ENCODE results near the gene CYRIA.

Gene CYRIA

DNA sequence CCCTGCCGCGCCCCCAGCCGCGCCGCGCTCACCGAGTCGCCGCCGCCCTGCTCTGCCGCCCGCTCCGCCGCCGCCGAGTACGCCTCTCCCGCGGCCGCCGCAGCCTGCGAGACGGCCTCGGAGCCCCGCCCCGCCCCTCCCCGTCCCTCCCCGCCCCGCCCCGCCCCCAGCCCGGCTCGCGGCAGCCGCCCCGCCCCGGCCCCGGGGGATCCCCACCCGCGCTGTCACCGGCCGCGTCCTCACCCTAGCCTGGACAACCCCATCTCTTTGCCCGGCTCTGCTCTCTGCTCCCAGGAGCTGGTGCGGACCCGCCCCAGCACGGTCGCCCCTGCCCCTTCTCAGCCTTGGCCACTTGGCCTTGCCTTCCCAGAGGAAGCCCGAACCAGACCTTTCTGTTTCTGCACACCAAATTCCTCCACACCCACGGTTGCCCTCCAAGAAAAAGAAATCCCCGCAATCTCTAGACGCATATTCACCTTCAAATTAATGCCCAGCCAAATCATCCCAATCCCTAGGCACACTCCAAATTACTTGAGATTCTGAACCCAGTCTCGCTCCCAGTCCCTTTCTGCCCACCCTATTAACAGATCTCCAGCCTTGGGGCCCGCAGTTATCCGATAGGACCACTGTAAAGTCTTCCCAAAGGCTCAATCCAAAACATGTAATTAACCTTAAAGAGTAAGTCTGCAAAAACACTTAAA is at the start of gene CYRIA:
CYRIA (minus strand) TSS at position 87 of the 701 bp plus-strand sequence. CDS start 77,715 bp downstream, outside the sequence.
- DNase-seq (ENCODE audit: low spot score) = peak; percentile 55

DNA sequence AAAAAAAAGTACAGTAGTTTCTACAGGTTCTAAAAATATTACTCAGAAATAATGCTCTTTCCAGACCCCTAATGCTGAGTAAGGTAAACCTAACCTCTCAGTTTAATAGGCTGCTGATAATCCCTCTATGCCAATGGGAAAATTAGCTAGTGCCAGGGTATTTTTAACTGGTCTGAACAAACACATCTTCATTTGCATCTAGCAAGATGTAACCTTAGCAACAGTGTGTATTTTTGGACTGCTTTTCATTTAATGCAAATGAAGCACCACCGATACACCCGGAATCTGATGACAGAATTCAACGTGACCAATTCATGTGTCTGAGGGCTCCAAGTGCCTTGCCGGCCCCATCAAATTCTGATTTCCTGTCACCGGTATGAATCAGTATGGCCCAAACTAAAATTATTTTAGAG is 47.4 kb upstream of the CYRIA start:
- DNase-seq (ENCODE audit: low spot score) = peak; percentile 3

DNA sequence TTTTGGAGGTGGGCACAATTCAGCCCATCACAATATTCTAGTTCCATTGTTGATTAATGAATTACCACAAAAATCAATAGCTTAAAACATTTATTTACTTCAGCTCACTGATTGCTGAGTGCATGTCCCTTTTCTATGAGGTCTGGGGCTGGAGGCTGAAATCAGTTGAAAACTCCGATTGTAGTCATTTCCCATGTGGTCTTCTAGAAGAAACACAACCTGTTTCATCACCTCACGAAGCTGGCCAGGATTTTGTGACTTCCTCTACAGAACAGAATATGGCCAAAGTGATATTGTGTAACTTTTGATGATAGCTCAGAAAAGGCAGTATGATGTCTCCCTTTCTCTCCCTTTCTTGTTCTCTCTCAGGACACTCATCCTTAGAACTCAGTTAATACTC is 44.1 kb upstream of the CYRIA start:
- no peak for DNase-seq (ENCODE audit: low spot score)

DNA sequence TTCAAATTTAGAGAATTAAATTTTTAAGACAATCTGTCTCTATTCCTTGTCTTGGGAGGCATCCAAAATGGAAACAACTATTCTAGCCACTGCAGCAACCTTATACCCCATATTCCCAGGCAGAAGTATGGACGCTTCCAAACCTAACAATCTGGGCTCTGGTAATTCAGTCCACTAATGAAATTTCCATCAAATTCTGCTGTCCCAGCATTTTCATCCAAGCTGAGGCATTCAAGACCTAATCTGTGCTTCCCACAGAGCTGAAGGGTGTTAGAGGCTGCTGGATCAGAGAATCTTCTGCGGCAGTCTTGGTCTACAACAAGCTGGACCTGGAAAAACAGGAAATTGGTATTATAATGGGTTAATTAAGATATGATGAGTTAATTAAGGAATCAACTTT is 42.5 kb upstream of the CYRIA start:
- no peak for DNase-seq (ENCODE audit: low spot score)

DNA sequence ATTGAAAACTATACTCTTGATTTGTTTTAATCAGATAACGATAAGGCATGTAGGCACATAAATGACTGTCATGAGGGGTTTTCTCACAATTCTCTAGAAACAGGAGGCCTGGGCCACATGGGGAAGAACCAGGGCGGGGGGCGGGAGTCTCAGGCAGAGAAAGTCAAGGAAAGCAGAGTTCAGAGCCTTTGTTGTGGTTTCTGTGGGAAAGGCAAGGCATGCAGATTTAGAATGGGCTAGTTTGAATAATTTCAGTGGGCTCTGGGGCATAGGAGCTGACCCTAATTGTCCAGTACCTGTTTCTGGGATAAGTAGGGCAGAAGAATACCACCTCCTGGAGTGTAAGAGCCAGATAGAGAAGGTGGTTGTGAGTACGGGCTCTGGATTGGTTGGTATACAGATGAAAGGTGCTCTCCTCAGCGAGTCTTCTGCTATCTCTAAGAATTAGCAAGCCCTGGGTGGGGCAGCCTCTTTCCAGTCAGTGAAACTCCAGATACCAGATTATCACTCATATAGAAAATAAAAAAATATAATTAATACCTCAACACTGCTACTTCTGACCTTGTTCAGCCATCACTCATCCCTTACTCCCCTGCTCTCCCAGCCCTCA is 41.5 kb upstream of the CYRIA start:
- no peak for DNase-seq (ENCODE audit: low spot score)

DNA sequence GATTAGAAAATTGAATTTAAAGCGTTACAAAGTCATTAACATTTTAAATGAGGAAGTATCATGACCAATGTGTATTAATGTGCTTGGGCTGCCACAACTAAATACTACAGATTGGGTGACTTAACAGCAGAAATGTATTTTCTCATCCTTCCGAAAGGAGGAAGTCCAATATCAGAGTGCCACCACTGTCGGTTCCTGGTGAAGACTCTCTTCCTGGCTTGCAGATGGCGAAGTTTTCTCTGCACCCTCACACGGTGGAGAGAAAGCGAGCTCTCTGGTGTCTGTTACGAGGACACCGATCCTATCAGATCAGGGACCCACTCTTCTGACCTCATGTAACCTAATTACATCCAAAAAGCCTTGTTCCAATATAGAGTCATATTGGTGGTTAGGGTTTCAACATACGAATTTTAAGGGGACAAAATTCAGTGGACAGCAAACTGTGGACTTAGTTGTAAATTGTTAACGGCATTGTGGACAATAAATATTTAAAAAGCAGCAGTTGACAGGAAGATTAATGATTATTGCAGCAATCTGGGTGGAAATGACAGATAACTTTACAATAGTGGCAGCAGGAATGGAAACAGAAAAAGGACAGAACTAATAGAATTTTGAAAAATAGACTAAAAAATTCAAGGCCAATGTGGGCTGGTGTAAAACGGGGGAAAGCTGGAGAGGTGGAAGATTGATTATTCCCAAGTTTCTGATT is 35.1 kb upstream of the CYRIA start:
- no peak for DNase-seq (ENCODE audit: low spot score)

DNA sequence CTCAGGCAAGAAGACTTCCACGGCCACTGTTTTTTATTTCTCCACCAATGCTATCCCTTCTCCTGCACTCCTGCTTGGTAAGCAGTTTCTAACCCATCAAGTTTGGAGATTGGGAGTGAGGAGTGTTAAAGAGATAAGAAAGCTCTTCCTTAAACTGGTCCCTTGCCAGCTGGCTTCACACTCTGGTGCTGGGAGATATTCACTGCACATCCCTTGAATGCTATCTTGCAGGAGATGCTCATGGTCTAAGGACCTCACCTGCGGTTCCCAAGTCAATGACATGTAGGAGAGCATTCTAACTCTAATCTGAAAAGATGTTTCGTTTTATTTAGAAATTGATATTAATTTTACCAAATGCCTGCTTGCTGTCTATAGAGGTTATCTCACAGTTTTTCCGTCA is 28.2 kb upstream of the CYRIA start:
- no peak for DNase-seq (ENCODE audit: low spot score)

DNA sequence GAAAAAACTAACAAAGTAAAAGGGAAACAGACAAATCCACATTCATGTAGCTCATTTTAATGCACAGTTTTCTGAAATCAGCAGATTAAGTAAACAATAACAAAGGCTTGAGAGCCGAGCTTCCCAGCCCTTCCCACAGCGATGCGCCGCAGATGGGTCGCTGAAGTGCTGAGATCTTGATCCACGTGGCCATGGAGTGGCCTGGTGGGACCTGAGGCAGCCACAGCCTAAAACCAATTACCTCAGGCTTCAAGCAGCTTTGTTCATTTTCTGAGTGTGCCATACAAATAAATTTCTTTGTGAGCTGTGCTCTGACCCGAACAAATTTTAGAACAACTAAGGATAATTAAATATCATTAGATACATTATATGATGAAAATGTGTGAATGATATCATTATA is 25.6 kb upstream of the CYRIA start:
- no peak for DNase-seq (ENCODE audit: low spot score)

DNA sequence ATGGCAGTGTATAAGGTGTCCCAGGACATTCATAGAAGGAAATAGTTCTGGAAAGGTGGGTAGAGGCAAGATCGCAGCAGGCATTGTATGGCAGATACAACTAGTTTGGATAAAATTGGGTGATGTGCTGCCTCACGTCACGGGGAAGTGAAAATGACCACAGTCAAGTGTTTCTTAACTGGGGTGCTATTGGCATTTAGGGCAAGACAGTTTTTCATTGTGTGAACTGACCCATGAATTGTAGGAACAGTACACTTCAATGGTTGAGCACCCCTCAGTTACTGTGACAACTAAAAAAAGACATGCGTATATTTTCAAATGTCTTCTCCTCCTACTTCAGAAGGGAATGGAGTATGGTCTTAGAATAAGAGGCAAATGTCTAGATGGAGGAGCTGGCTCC is 22.3 kb upstream of the CYRIA start:
- no peak for DNase-seq (ENCODE audit: low spot score)

DNA sequence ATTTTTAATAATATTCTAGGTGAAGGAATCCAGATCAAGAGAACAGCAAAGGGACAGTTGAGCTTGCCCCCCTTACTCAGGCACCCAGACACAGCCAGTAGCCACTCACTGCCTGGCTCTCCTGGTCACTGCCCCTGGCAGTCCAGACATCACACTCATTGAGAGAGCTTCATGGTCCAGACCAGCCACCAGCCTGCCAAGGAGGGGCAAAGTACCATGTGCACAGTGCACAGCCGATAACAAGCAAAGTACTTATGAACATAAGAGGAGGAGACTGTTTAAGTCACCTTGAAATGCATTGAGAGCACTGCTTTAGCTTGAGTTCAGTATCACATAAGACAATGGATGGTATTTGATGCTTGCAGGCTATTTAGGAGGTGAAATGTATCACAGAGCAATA is 21.6 kb upstream of the CYRIA start:
- no peak for DNase-seq (ENCODE audit: low spot score)

DNA sequence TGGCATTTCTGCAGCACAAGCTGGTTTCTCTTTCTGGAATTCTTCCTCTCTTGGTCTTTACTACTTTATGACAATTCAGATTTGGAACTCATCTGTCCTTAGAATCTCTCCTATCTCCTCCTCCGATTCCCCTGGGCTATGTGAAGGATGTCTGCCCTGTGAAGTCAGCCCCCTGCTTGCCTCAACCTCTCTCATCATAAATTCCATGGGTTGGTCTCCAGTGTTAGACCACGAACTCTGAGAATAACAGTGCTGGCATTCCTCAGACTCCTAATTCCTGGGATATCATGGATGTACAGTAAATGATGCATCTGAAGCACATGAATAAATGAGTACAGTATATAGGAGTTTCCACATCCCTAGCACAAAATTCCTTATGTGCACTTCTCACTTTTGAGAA is 21.0 kb upstream of the CYRIA start:
- no peak for DNase-seq (ENCODE audit: low spot score)

DNA sequence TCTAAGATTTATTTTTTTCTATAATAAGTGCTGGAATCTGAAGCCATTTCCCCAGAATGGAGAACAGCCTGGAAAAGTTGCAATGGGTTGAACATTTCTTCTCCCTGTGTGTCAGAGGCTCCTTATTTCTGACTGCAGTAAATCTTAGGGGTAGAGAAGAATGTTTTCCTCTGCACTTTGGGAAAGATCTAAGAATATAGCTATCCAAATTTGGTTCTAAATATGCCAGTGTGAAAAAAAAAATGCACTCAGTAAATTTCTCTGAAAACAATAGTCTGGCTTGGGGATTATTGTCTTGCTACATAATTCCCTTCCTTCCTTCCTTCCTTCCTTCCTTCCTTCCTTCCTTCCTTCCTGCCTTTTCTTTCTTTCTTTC is 19.7 kb upstream of the CYRIA start:
- DNase-seq (ENCODE audit: low spot score) = no peak

DNA sequence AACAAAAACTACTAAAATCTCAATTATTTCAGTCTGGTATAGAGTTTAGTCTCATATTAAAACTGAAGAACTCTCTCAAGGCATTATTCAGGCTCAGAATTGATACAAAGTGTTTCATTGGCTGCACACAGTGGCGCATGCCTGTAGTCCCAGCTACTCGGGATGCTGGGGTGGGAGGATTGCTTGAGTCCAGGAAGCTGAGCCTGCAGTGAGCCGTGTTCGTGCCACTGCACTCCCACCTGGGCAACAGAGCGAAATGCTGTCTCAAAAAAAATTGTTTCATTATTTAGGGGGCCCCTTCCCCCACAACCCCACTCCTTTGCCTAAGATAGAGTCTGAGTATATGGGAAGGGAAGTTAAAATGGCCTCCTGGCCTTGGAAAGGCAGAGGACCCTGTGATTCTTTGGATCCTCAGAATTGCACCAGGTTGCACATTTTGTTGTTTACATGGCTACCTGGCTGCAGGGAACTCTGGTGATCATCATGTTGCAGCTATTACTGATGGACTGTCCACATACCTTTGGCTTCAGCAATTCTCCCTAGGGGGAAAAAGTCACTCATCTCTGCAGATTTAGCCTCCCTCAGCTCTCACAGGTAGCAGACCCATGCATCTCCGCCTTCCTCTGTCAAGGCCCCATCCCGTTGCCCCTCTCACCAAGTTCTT is 19.2 kb upstream of the CYRIA start:
- no peak for DNase-seq (ENCODE audit: low spot score)

DNA sequence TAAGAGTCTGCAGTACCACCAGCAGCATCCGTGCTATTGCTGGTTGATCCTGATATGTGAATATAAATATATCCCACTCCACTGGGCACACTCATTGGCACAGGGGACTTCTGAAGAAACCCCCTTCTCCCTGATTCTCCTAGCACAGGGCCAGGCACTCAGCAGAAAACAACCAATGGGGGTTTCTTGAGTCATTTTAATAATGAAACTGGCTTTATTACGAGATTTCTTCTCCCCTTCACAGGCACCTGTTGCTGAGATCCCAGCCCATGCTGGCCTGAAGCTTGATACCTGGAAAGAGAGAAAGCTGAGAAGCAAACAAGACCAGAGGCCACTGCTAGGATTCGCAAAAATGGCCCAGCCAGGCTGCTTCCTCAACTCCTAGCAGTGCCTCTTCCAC is 17.9 kb upstream of the CYRIA start:
- DNase-seq (ENCODE audit: low spot score) = no peak

DNA sequence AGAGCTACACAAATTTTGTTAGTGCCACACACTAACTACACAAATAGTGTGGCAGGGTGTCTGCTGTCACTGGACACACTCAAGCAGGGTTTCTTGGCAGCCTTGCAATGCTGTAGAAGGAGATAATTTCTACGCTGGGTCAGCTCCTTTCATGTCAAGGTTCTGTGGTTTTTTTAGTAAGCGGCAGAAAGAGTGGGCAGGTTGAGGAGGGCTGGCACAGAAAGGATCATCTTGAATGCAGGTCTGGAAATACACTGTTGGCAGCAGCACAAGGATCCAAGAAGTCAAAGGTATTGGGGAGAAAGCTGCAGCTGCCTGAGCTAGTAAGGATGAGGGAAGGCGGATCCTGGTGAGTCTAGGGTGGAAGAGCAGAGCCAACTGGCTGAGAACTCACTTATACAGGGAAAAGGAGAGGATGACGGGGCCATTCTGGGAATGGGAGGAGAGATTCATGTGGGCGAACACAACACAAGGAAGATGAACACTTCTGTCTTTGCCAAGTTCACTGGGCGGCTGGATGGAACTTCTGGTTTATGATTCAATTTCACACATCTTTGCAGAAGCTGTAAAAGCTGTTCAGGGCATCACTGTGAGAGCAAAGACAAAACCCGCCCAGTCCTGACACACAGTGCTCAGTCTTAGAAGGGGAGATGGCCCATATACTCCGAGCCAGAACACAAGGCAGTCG is 16.9 kb upstream of the CYRIA start:
- DNase-seq (ENCODE audit: low spot score) = no peak

DNA sequence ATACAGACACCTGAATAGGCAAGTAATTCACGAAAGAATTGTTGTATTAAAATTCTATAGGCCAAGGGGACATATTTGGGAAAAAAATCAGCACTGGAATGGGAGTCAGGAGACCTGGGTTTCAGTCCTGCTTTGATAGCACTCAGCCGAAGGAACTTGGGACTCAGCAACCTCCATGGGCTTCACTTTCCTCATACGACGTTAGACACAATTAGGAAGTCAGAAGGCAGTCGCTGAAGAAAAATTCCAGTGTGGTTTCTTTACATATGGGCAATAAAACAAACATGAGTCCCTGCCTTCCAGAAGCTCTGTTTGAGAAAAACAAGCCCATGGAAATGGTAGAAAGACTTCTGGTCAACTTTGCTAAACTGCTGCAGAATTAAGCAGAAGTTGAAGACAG is 15.1 kb upstream of the CYRIA start:
- DNase-seq (ENCODE audit: low spot score) = no peak

DNA sequence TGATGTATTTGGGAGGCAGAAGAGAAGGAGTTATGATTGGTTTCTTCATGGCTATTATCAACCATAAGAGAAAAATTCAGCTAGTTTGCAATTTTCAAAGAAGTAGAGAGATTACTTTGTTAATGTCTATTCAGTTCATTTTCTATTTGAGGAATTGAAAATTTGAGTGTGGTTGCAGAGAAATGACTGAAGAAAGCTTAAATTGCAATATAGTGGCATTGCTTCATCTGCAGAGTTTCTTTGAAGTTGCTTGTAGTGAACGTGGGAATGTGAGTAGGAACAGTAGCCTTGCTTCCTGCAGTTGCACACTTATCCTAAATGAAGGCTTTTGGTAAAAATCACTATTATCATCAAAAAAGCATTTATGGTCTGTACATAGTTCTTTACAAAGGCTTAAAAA is 14.7 kb upstream of the CYRIA start:
- DNase-seq (ENCODE audit: low spot score) = no peak

DNA sequence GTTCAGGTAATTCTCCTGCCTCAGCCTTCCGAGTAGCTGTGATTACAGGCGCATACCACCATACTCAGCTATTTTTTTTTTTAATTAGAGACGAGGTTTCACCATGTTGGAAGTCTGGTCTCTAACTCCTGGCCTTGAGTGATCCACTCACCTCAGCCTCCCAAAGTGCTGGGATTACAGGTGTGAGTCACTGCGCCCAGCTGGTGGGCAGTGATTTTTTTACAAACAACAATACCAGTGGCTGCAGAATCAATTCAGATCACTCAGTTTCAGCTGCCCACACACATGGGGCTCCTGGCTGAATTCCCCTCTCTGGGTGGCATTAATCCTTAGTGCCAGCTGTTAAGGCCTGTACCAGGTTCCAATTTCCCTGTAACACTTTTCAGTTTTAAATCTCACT is 13.3 kb upstream of the CYRIA start:
- DNase-seq (ENCODE audit: low spot score) = no peak

DNA sequence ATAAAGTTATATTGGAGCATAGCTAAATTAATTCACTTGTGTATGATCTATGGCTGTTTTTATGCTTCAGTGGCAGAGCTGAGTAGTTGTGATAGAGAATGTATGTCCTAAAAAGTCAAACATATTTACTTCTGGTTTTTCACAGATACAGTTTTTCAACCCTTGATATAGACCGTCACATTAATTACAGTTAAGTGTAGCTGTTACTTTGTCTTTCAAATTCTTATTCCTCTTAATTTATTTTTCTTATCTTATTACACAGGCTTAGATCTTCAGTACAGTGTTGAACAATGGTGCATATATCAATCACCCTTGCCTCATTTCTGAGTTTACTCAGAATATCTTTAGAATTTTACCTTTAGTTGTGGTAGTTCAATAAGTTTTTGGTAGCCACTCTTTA is 12.2 kb upstream of the CYRIA start:
- DNase-seq (ENCODE audit: low spot score) = no peak

DNA sequence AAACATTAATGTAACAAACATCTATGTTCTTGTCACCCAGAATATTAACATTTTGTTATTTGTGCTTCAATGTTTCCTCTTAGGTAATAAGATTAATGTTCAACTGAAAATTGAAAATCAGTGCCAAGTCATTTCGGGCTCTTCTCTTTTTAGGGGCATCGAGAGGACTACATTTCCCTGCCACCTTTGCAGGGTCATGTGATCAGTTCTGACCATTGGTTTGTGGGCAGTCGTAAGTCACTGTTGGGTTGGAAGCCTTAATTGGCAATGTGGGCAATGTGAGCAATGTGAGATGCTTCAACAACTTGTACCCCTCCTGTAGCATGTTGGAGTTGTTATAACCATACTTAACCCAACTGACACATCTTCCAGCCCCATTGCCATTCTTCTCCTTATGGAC is 10.1 kb upstream of the CYRIA start:
- no peak for DNase-seq (ENCODE audit: low spot score)

DNA sequence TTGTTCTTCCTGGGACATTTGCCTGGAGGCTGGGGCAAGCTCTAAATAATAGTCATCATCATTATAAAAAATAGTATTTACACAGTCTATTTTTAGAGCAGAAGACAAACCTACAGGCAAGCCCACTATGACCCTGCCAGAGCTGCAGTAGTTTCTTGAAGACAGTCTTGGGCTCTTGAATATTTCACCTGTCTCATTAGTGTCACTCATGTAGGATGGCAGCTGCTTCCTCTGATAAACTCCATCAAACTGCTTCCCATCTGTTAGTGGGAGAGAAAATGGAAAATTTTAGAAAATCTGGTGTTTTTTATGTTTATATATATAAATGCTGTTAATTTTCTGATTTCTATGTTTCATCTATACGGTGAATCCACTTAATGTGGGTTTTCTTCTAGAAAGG is 8.5 kb upstream of the CYRIA start:
- DNase-seq (ENCODE audit: low spot score) = no peak

DNA sequence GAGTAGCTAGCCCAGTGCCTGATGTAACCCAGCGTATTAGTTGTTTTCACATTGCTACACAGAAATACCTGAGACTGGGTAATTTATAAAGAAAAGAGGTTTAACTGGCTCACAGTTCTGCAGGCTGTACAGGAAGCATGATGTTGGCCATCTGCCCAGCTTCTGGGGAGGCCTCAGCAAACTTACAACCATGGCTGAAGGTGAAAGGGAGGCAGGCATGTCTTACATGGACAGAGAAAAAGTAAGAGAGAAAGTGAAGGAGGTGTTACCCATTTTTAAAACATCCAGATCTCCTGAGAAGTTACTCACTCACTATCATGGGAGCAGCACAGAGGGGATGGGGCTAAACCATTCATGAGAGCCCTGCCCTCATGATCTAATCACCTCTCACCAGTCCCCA is 6.1 kb upstream of the CYRIA start:
- peak; percentile 74 for DNase-seq (ENCODE audit: low spot score)
